Stimulated activated CD8-positive, alpha-beta memory T cell treated with anti-CD3 and anti-CD28 coated beads, Interleukin-7, amount 100 ng/mL, for 1 hour (primary cell): ENCODE data around the gene ARFGEF3.

Experiments used
- DNase-seq, 2 donors: peaks; one replicate each; pipeline ENCODE4 v3.0.0-alpha.2; 2020; ENCODE audit warnings: low read depth in 2 of 2

The ARFGEF3 gene

GRCh38 chr6:138241381-138241780 is 79.6 kb downstream of the ARFGEF3 start:
- no peak for DNase-seq

DNA sequence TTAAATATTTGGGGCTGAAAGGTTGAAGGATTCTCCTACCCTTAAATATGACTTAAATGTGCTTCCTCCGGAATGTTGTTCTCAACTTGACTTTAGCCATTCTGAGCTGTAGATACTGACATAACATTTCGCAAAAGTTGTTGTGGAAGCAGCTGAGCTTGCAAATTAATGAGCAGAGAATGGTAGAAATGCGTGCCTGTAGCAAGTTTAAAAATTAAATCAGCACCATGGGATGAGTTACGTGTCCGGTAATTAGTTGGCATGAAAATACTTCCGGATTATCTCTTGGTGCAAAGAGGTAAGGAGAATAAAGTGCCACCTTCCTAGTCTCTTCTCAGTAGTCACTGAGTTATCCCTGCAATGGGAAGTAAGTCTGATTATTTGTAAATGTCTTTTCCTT is 80.2 kb downstream of the ARFGEF3 start:
- DNase-seq: no peak

- DNase-seq: no peak
These were observed 81.4 kb downstream of the ARFGEF3 start for GRCh38 chr6:138242987-138243592.

- no peak for DNase-seq
These were observed 84.0 kb downstream of the ARFGEF3 start for GRCh38 chr6:138245751-138246150.

DNA sequence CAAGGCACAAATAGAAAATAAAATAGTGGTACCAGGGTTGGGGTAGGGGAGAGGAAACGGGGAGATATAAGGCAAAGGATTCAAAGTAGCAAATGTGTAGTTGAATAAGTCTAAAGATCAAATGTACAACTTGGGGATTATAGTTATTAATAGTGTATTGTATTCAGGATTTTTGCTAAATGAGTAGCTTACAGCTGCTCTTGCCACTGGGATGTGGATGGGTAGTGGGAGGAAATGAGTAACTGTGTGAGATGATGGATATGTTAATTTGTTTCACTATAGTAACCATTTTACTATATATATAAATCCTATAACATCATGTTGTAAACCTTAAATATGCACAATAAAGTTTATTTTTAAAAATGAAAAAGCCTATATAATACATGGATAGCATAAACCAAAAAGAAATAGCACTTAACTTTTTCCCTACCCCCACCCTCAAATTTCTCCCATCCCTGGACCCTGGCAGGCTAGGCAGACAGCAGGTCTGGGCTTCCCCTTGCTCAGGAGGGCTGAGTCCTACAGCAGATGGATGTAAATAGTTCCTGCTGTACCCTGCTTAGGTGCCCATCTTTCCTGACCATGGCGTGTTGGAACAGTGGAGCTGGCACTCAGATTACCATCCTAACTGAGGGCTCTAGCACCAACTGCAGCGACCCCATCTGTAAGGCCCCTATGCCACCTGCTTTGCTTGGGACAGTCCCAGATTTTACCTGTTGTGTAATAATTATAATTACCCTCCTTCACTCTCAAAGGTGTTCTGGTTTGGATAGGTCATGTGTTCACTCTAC is 85.1 kb downstream of the ARFGEF3 start:
- DNase-seq: no peak

GRCh38 chr6:138248011-138248410 is 86.3 kb downstream of the ARFGEF3 start:
- DNase-seq: no peak

DNA sequence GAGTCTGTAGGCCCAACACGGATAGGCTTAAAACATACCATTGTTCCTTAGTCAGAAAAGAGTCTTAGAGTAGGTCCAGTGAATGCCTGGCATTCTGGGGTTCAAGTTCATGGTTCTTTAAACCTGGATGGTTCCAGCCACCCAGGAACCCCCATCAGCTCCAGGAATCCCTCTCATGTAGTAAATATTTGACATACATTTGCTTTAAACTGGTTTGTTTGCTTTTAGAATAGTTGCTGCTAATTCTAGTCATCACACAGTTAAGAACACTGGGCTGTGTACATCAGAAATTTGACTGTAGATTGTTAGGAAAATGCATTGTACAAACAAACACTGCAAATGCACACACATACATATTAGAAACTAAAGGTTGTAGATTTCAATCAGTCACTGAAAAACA is 87.1 kb downstream of the ARFGEF3 start:
- no peak for DNase-seq

GRCh38 chr6:138250053-138250452 is 88.3 kb downstream of the ARFGEF3 start:
- DNase-seq: no peak

GRCh38 chr6:138250513-138251247 is 88.9 kb downstream of the ARFGEF3 start:
- DNase-seq: no peak

DNA sequence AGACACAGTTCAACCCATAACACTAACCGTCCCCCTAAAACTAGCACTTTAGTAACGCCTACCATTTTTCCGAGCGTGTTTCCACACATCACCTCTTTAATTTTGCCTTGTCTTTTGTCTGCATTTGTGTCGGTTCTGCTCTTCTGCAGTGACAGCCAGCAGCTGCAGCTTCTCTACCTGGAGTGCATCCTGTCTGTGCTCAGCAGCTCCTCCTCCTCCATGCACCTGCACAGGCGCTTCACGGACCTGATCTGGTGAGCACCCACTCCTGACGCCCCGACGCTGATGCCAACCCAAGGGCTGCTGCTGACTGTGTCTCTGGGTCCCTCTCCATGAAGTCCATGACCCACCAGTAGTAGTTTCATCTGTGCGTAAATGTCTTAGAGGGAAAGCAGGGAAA is 92.0 kb downstream of the ARFGEF3 start:
- no peak for DNase-seq

DNA sequence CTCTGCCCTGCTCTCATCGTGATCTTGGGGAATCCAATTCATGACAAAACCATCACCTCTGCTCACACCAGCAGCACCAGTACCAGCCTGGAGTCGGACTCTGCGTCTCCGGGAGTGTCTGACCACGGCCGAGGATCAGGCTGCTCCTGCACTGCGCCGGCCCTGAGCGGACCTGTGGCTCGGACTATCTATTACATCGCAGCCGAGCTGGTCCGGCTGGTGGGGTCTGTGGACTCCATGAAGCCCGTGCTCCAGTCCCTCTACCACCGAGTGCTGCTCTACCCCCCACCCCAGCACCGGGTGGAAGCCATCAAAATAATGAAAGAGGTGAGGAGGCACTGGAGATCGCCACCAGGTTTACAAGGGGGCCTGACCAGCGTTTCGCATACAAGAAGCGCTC is 93.7 kb downstream of the ARFGEF3 start:
- no peak for DNase-seq

- no peak for DNase-seq
These were observed 95.9 kb downstream of the ARFGEF3 start for GRCh38 chr6:138257638-138258040.

DNA sequence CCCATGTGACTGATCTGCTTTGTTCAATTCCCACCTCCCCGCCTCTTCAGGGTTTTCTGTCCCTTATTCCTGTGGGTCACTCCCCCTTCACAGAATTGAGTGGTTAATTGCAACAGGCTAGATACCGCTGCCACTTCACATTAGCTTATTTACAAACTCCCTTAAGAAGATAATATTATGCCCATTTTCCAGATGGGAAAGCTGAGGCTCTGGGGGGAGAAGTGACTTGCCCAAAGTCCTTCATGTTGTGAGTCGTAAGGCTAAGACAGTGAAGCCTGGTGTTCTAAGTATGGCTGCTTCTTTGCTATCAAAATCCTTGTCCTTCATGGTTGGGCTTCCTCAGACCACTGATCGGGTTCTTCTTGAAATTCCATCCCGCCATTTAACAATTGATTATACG is 96.5 kb downstream of the ARFGEF3 start:
- no peak for DNase-seq

DNA sequence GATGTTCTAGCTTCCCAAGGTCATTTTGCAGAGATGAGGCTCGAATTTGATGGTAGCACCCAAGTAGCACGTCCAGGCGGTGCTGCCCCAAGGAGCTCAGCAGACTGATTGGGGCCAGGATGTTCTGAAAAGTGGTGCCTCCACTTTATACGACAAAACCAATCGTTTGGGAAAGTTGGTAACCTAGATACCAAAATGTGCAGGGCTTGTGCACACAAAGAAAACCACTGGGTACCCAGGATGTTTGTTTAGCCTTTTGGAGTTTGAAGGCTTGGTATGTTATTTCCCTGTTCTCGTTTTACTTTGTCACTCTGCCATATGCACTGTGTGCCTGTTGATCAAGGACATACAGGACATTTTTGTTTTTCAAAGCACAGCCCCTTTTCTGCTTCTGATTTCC is 97.3 kb downstream of the ARFGEF3 start:
- DNase-seq: no peak

GRCh38 chr6:138261116-138261780 is 99.5 kb downstream of the ARFGEF3 start:
- DNase-seq: no peak

- DNase-seq: no peak
These were observed 102.2 kb downstream of the ARFGEF3 start for GRCh38 chr6:138263963-138264362.

GRCh38 chr6:138264372-138264880 is 102.7 kb downstream of the ARFGEF3 start:
- DNase-seq: no peak

GRCh38 chr6:138266095-138266494 is 104.4 kb downstream of the ARFGEF3 start:
- DNase-seq: no peak

DNA sequence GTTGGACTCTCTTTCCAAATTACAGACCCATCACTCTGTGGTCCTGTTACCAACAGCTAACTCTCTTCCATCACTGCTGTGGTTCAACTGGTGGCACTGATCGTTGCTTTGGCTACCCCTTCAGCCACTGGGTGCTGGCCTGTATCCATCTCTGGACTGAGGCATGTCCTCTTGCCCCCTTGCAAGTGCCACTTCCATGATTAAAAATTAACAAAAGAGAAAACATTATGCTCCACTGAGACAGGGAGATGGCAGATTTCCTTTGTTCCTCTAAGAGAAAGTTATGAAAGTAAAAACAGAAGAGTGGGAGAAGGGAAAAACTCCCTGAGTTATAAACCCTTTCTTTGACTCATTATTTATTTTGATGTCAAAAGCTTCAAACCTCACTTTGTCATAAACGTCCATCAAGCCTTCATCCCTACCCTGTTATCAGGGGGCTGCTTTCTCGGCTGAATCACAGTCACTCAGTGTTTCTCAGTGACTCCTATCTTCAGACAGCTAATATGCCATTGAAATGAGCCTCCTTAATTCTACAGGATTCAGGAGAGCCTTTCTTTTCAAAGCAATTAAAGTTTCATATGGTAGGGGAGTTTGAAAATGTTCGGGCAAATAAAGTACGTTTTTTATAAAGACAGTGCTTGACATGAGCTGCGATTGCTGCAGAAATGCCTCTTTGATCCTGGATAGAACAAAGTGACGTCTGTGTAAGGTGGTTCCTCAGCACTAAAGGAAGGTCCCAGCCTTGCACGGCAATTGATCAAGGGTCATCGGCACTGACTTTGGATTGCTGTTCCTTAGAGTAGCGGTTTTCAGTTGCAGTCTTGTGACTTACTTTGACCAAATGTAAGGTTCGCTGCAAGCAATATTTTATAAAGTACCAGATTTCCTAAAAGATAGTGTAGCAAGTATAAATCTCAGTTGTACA is 106.5 kb downstream of the ARFGEF3 start:
- no peak for DNase-seq

DNA sequence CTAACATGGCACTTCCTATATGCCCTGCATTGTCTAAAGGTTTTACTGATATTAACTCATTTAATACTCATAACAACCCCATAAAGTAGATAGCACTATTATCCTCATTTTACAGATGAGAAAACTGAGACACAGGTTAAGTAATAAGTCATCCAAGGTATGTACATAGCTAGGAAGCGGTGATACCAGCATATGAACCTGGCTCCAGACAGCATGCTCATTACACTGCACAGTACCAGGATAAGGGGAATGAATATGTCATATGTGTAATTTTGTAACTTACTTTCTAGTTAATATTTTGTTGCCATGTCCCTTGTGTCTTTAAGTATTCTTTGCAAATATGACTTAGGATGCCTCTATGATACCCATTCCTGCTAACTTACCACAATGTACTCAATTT is 109.7 kb downstream of the ARFGEF3 start:
- DNase-seq: no peak
